Left hindlimb (tissue), 1 donor: Measurements from ENCODE around the gene NCAM1.

Source experiments
- DNase-seq: peaks from one replicate; pipeline ENCODE4 v3.0.0-alpha.2; 2018

The NCAM1 gene

DNA sequence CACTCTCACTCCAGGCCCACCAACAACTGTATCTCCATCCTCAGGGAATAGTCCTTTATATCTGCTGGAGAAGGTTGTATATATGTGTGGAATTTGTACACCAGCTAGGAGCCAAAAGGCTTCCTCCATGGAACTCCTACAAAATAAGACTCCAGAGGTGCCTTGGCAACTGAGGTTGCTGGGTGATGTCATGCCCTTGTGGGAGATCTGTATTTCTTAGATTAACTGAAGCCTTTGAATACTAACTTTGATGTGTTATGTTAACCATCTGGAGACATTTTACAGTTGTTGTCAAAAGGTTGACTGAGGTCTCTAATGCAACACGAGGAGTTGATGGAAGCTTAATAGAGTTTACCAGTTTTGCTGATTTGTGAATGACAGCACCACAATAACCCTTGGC is 213.7 kb downstream of the NCAM1 start:
- no peak for DNase-seq

DNA sequence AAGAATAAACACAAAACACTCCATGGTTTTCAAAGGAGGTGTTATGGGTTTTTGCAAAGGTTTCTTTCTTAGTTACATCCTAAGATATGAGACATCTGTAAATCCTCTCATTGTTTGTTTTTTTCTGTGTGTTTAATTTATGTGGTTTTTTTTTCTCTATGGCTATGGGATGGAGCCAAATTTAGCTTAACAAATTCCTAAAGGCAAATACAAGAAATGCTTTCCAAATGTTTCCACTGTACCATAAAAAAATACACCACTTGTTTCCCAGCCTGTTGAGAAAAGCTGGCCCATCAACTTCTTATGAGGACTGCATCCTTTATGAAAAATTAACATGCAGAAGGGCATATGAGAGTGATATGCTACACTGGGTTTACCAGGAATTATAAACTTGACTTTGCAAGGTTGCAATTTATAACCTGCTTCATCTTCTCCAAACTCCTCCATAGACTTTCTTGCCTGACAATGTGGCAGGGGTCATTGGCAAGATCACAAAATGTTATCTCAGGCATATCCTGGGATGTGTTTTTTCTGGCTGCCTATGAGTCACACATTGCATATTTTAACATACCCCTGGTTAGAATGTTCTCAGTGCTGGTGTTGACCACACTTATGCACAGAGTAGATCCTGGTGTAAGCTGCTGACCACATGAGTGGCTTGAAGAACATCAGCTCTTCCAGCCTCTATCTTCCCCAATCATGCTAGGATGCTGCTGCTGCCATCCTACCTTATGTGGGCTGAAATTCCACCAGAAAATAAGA is 215.6 kb downstream of the NCAM1 start:
- no peak for DNase-seq

GRCh38 chr11:113177671-113178070 is 216.5 kb downstream of the NCAM1 start:
- no peak for DNase-seq

- DNase-seq: no peak
These were observed 217.3 kb downstream of the NCAM1 start for GRCh38 chr11:113178381-113179070.

DNA sequence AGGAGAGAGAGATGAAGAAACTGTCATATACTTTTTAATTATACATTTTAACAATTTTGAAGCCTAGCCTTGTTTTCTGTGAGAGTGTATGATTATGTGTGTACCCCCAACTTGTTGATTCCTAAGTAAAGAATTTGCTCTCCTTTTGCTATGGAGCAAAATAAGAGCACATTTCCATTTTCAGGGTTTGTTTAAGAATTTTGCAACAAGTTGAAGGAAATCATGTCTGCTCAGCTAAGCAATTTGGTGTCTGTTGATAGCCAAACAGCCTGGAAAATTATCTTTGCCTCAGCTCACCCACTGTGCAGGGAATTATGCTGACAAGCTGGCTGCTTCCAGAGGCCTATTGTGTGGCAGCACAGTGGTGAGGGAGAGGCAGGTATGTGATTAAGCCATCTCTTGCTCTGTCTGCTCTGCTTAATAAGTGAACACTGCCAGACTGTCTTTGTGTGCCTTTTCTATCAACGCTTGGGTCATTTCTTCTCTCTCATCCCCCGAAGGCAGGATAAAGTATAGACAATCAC is 218.0 kb downstream of the NCAM1 start:
- no peak for DNase-seq

DNA sequence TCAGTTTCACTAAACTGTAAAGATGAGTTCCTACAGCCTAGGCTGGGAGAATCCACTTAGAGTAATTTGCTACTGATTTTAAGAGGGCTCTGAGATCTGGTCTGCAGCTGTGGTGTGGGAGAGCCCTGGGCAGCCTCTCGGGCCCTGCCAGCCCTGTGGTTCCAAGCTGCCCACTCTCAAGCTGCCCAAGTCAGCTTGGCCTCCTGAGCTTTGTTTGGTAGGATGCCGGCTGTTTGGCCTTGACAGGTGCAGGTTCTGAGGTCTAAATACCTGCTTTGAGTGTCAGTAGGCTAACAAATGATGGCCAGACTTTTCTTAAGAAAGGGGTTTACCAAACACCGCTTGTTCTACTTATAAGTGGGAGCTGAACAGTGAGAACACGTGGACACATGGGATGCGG is 219.9 kb downstream of the NCAM1 start:
- no peak for DNase-seq

- no peak for DNase-seq
These were observed 221.1 kb downstream of the NCAM1 start for GRCh38 chr11:113182288-113182687.

GRCh38 chr11:113184498-113184897 is 223.3 kb downstream of the NCAM1 start:
- DNase-seq: no peak

GRCh38 chr11:113188371-113188834 is 227.2 kb downstream of the NCAM1 start:
- DNase-seq: no peak

DNA sequence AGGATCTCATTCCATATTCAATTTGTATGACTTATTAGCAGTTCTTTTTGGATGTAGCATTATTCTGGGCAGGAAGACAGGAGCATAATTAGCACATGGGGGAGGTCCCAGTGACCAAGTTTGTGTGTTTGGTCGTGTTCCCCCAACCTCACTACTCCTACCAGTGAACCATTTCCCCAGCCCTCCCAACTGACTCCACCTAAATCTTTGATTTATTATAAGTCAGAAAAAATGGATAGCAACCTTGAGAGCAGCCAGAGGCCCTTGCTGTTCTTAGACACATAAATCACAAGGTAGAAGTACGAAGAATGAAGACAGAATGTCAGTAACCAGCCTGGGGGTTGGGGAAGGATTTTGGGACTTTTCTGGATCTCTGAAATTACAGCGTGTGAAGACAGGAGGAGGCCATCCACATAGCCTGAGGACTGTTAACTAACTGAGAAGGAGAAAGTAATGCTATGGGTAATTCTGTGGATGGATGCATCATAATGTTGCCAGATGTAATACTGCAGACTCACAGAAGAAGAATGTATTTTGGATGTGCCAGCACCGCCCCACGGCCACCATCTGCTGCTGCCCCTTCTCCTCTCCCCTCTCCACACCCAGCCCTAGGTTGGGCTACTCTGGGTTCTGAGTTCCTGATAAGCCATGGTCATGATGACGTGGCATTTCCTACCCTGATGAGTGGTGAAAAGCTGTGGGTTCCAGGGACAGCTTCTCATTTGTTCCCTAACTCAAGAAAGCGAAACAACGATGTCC is 228.9 kb downstream of the NCAM1 start:
- DNase-seq: peak; percentile 67

DNA sequence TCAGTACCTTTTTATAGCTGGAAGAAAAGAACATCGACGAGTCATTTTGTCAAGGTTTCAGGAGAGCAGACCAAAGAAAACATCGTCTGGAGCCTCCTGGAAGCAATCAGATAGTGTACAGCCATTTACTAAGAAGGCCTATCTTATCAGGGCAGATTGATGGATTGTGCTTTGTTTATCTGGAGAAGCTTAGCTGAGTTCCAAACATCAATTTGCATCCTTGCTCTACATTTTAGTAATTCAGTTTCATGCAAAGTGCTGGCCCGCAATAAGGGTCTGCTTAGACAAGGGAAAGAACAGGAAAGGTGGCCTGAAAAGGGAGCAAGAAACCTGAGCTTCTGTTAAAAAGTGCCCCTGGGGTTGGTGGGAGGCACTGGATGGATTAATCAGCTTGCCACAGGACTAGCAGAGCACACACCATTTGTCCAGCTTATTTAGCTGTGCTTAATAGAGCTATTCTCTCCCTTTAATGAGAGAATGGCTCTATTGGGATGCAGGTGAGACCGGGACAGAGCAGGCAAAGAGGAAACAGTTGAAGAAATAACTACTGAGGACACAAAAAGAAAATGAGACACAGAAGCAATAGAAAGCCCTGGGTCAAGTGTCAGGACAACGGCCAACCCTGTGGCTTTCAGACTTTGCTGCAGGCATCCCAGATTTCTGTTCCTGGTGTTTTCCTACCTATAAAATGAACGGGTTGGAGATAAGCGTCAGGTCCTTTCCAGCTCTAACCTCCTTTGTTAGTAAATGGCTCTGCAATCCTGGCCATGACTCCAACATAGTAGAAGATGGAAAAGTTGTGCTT is 231.1 kb downstream of the NCAM1 start:
- DNase-seq: no peak

DNA sequence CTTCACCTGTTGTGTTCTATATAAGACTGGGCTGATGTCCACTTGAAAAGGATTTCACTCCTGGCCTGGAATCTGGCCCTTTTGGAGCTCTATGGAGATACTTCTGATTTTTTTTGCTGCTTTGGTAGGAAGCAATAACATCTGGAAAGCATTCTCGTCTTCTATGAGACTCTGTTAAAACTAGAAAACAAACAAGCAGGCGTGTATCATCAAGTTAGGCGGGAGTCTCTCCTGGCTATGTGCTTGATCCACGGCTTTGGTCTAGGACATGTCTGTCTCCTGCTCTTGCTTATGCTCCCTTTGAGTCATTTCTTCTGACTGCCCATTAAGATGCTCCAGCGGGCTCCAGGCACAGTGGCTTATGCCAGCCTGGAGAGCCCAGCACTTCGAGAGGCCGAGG is 231.8 kb downstream of the NCAM1 start:
- DNase-seq: no peak

GRCh38 chr11:113193946-113194345 is 232.7 kb downstream of the NCAM1 start:
- DNase-seq: peak; percentile 58

GRCh38 chr11:113195728-113196127 is 234.5 kb downstream of the NCAM1 start:
- DNase-seq: no peak

GRCh38 chr11:113197446-113197845 is 236.2 kb downstream of the NCAM1 start:
- no peak for DNase-seq

DNA sequence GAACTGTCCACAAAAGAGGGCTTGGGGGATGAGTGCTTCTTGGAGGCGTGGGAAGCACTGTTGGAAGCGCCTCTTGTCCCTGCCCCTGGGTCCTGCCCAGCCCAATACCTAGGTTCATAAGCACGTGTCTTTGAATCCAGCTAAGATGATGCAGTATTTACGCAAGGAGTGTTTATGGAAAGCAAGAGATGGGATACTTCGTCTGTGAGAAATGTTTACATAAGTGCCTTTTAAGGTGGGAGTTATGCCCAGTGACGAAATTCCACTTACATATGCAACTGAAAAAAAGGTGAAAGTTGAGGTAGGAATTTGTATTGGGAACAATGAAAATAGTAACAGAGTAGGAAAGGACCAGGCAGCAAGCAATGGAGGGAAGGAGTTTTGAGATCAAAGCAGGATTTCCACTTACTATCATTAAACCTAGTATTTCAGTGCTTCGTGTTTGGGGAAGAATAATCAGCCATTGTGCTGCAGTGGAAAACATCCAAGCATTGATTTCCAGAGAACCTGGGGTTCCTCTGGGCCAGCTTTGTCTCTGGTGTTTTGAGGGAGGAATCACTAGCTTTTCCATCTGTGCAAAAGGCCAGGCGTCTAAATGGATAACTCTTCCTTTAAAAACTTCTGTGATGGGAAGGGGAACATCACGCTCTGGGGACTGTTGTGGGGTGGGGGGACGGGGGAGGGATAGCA is 237.9 kb downstream of the NCAM1 start:
- DNase-seq: no peak

DNA sequence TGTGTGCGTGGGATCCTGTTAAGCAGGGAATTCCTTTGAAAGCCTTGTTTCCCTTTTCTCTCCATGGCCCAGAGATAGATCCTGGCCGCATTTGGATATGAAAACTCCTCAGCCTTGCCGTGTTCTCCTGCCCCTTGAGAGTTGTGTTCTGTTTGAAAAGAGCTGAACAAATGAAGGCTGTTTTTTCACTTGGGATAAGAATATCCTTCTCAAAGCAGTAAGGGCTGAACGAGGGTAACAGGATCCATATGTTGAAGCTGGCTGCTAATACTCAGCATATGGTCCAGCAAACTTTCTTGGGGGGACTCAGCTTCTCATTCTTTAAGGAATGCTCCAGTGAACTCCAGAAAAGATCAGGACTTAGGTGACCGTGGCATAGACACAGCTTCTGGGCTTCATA is 238.6 kb downstream of the NCAM1 start:
- peak; percentile 48 for DNase-seq

GRCh38 chr11:113201054-113201818 is 240.0 kb downstream of the NCAM1 start:
- no peak for DNase-seq

- DNase-seq: no peak
These were observed 241.2 kb downstream of the NCAM1 start for GRCh38 chr11:113202431-113202830.

- no peak for DNase-seq
These were observed 242.0 kb downstream of the NCAM1 start for GRCh38 chr11:113203141-113203753.

DNA sequence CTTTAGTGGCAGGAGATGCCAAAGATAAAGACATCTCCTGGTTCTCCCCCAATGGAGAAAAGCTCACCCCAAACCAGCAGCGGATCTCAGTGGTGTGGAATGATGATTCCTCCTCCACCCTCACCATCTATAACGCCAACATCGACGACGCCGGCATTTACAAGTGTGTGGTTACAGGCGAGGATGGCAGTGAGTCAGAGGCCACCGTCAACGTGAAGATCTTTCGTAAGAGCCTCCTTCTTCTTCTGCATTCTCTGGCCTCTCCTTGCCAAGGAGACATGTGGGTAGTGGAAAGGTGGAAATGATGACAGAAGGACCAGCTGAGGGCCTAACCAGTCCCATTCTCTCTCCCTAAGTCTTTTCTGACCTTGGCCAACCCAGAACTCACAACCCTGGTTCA is 243.1 kb downstream of the NCAM1 start:
- DNase-seq: no peak
